HCT116 (cell line): ENCODE measurements around the gene YIPF2. TPM values are rescaled to one million over a fixed set of nuclear protein-coding genes. Genes with fewer than 3 reads are reported as not detected.

Experiments
- ATAC-seq: fragments of 200-7000 bp; cut with Tn5 transposase; 2 replicates; pipeline ENCODE4 v1.9.1; 2020; ENCODE audit warnings: mild to moderate bottlenecking, moderate library complexity
- BruUV-seq: library from RNA; stranded (reverse); fragments of 400-500 nt; replicated peaks from 2 replicates; lab custom pipeline; 2021; lab: Mats Ljungman, UMichigan
- CTCF ChIA-PET: fragments of 300-600 bp; sonication (Branson Sonifier 250); formaldehyde crosslinking; loops from one replicate; lab custom pipeline; 2021; ENCODE audit warnings: antibody characterized with exemption; lab: Charles Lee
- POLR2A ChIA-PET: fragments of 300-600, 350-600 bp; sonication (Branson Sonifier 250); formaldehyde crosslinking; loops from one replicate; lab custom pipeline; 2021; ENCODE audit warnings: antibody characterized with exemption; lab: Charles Lee
- RAD21 ChIA-PET, 2 experiments: fragments of 300-600 bp; sonication (Branson Sonifier 250); formaldehyde crosslinking; loops; one replicate each; lab custom pipeline; 2023; ENCODE audit warnings: low total read pairs in 2 of 2; ENCODE audit not compliant: uncharacterized antibody in 2 of 2, unreplicated experiment in 2 of 2, low non-redundant PET in 1 of 2; lab: Charles Lee
- DNase-seq: peaks from one replicate; pipeline ENCODE4 v3.0.0-alpha.2; 2010; ENCODE audit warnings: low read depth, low spot score
- H2AFZ ChIP-seq: fragments of 200-600 bp; shearing (Covaris generic), sonication (generic); 2 replicates; pipeline ENCODE4 v1.6.1; 2017; ENCODE audit warnings: low read depth, mixed run types, mixed read lengths, antibody characterized with exemption, low read length; ENCODE audit not compliant: poor library complexity, severe bottlenecking
- H3K27ac ChIP-seq: 2 replicates; pipeline ENCODE4 v1.5.1; 2012; ENCODE audit warnings: low read depth, low read length
- H3K27me3 ChIP-seq: fragments of 200-600 bp; sonication (generic); 2 replicates; pipeline ENCODE4 v1.6.1; 2016; ENCODE audit warnings: mixed run types, low read length, mixed read lengths; ENCODE audit not compliant: insufficient read depth
- H3K36me3 ChIP-seq, 2 experiments: fragments of 200-500 bp in 1 of 2; fragments of 200-600 bp in 1 of 2; sonication (Bioruptor generic) in 1 of 2; sonication (generic) in 1 of 2; 2 replicates each; pipeline versions ENCODE4 v1.5.1 to v1.6.1; 2014 to 2016; ENCODE audit warnings: low read length in 2 of 2, inconsistent platforms in 1 of 2, mixed read lengths in 1 of 2, mixed run types in 1 of 2; ENCODE audit not compliant: insufficient read depth in 2 of 2, control insufficient read depth in 1 of 2
- H3K4me1 ChIP-seq, 2 experiments: fragments of 200-600 bp in 1 of 2; sonication (generic) in 1 of 2; 2 replicates each; pipeline versions ENCODE4 v1.5.1 to v1.6.1; 2012 to 2017; ENCODE audit warnings: low read length in 2 of 2, inconsistent platforms in 1 of 2, mild to moderate bottlenecking in 1 of 2, mixed read lengths in 1 of 2, mixed run types in 1 of 2, moderate library complexity in 1 of 2; ENCODE audit not compliant: insufficient read depth in 2 of 2, control insufficient read depth in 1 of 2
- H3K4me2 ChIP-seq: fragments of 200-600 bp; sonication (generic); 2 replicates; pipeline ENCODE4 v1.6.1; 2017; ENCODE audit warnings: mixed run types, low read length, mixed read lengths
- H3K4me3 ChIP-seq, 2 experiments: fragments of 200-600 bp in 1 of 2; sonication (generic) in 1 of 2; replicated peaks in 1 of 2; 2 replicates each; pipeline ENCODE4 v1.5.1; 2011 to 2016; ENCODE audit warnings: low read length in 2 of 2, control low read depth in 1 of 2, low read depth in 1 of 2, mild to moderate bottlenecking in 1 of 2, mixed read lengths in 1 of 2, mixed run types in 1 of 2
- H3K79me2 ChIP-seq: fragments of 200-600 bp; sonication (generic); 2 replicates; pipeline ENCODE4 v1.6.1; 2017; ENCODE audit warnings: mild to moderate bottlenecking, mixed run types, low read length, moderate library complexity, mixed read lengths; ENCODE audit not compliant: insufficient read depth
- H3K9ac ChIP-seq: fragments of 200-600 bp; sonication (generic); 2 replicates; pipeline ENCODE4 v1.6.1; 2016; ENCODE audit warnings: low read length, mixed read lengths
- H3K9me2 ChIP-seq: fragments of 200-600 bp; sonication (generic), shearing (Covaris generic); 2 replicates; pipeline ENCODE4 v1.6.1; 2017; ENCODE audit warnings: mixed run types, mild to moderate bottlenecking, moderate library complexity; ENCODE audit not compliant: insufficient read depth
- H3K9me3 ChIP-seq, 2 experiments: fragments of 200-500 bp in 1 of 2; fragments of 200-600 bp in 1 of 2; sonication (Bioruptor generic) in 1 of 2; sonication (generic) in 1 of 2; 2 replicates each; pipeline ENCODE4 v1.6.1; 2014 to 2017; ENCODE audit warnings: low read length in 2 of 2, mixed read lengths in 2 of 2, inconsistent platforms in 1 of 2, low read depth in 1 of 2, mild to moderate bottlenecking in 1 of 2, mixed run types in 1 of 2, moderate library complexity in 1 of 2; ENCODE audit not compliant: control insufficient read depth in 1 of 2, insufficient read depth in 1 of 2
- H4K20me1 ChIP-seq: fragments of 200-600 bp; sonication (generic), shearing (Covaris generic); 2 replicates; pipeline ENCODE4 v1.6.1; 2017; ENCODE audit warnings: mixed run types, mild to moderate bottlenecking, moderate library complexity; ENCODE audit not compliant: insufficient read depth
- CBX3 ChIP-seq: IDR thresholded peaks from 2 replicates; pipeline ENCODE4 v1.6.1; 2012; ENCODE audit warnings: low read depth
- CEBPB ChIP-seq: IDR thresholded peaks from 2 replicates; pipeline ENCODE4 v1.6.1; 2012; ENCODE audit warnings: low read depth
- CTCF ChIP-seq, 3 experiments: fragments of 200-600 bp in 1 of 3; sonication (generic) in 1 of 3; IDR thresholded peaks in 2 of 3; conservative IDR thresholded peaks in 1 of 3; 2 replicates each; pipeline ENCODE4 v1.5.1; 2012 to 2017; ENCODE audit warnings: low read depth in 2 of 3, low read length in 2 of 3, antibody characterized with exemption in 1 of 3, borderline replicate concordance in 1 of 3, control low read depth in 1 of 3, mild to moderate bottlenecking in 1 of 3, mixed read lengths in 1 of 3, mixed run types in 1 of 3, moderate library complexity in 1 of 3; ENCODE audit not compliant: insufficient read depth in 1 of 3
- EGR1 ChIP-seq: IDR thresholded peaks from 2 replicates; pipeline ENCODE4 v1.6.1; 2012; ENCODE audit warnings: low read depth
- POLR2A ChIP-seq: IDR thresholded peaks from 2 replicates; pipeline ENCODE4 v1.7.0; 2011; ENCODE audit warnings: borderline replicate concordance; ENCODE audit not compliant: insufficient read depth, insufficient read length; ENCODE audit errors: extremely low read depth
- RAD21 ChIP-seq: IDR thresholded peaks from 2 replicates; pipeline ENCODE4 v1.6.1; 2012; ENCODE audit warnings: low read depth, mild to moderate bottlenecking
- SIN3A ChIP-seq: IDR thresholded peaks from 2 replicates; pipeline ENCODE4 v1.6.1; 2012; ENCODE audit warnings: low read depth
- SRF ChIP-seq: IDR thresholded peaks from 2 replicates; pipeline ENCODE4 v1.6.1; 2012; ENCODE audit warnings: low read depth
- intact Hi-C: fragments of 100-400 bp; cut with micrococcal nuclease; formaldehyde crosslinking; loops from 2 replicates; pipeline ENCODE4 v1.10.0; 2022
- total RNA-seq: library from RNA; stranded (reverse); gene quantifications from one replicate; pipeline ENCODE4 v1.2.1, GENCODE V29; 2021; ENCODE audit not compliant: unreplicated experiment

YIPF2 gene
- total RNA-seq, 1 experiment from 2014 or later = 44.7 TPM

- ATAC-seq = peak; percentile 67
- Histone ChIP-seq H3K4me2 (peak overlapping the region; percentile 40), H3K27me3 (no peaks in the 10 kb centered on the region), H3K9me3 (no peaks in the 10 kb centered on the region), H3K79me2 (peaks cover 8% of the 10 kb centered on the region; the same call in 1 of the 2 replicates), H3K4me1 (peaks cover 18 to 40% of the 10 kb centered on the region in 2 experiments), H3K9ac (no peak overlapping the region), H3K4me3 (no peak overlapping the region), H3K36me3 (no peaks in the 10 kb centered on the region), H3K9me2 (no peaks in the 10 kb centered on the region), H2AFZ (no peak overlapping the region), H3K27ac (no peak overlapping the region), H4K20me1 (no peaks in the 10 kb centered on the region)
- ChIA-PET RAD21 (interaction anchor here (0.6 to 1.3 kb wide), 4 partner anchors 84 to 181 kb away, joined by 3 to 5 read pairs (median 4); no protein-coding TSS in a partner anchor), POLR2A (interaction anchor here (0.6 to 1.0 kb wide), 3 partner anchors 12 to 1856 kb away, joined by 3 to 5 read pairs (median 3); no protein-coding TSS in a partner anchor), CTCF (interaction anchor here (0.6 to 1.5 kb wide), 20 partner anchors 9 to 291 kb away, joined by 3 to 10 read pairs (median 3); partner anchors contain the start of genes CARM1, LDLR and SMARCA4)
- intact Hi-C loops = loop anchor here (5.0 kb wide), 4 partner anchors 101 to 266 kb away; no protein-coding TSS in a partner anchor
- DNase-seq = peak; percentile 74
- TF ChIP-seq POLR2A (no peak), EGR1 (no peak), CEBPB (no peak), CBX3 (no peak), CTCF (IDR thresholded peaks at IDR 0.05 in 2 of 3, conservative IDR thresholded peaks at IDR 0.05 in 1 of 3; ENCODE audit: borderline replicate concordance in 1 of 3, insufficient read depth in 1 of 3, low read depth in 2 of 3, low read length in 2 of 3) (peak; percentile 46 to 71 (median 53); a peak in 4 of 6 replicates), SIN3A (no peak), RAD21 (peak; percentile 85), SRF (no peak)
- BruUV-seq = no TSS peak
These were observed 8.2 kb upstream of the YIPF2 start for GRCh38 chr19:10936661-10937084.
